HG03558 (cell line): ENCODE data around the gene CADPS.

ENCODE experiments used
- ATAC-seq: cut with Tn5 transposase; IDR thresholded peaks from one replicate; pipeline ENCODE4 v1.9.1; 2021; ENCODE audit warnings: moderate number of reproducible peaks; ENCODE audit not compliant: unreplicated experiment; ENCODE audit errors: extremely low read depth

The CADPS gene

DNA sequence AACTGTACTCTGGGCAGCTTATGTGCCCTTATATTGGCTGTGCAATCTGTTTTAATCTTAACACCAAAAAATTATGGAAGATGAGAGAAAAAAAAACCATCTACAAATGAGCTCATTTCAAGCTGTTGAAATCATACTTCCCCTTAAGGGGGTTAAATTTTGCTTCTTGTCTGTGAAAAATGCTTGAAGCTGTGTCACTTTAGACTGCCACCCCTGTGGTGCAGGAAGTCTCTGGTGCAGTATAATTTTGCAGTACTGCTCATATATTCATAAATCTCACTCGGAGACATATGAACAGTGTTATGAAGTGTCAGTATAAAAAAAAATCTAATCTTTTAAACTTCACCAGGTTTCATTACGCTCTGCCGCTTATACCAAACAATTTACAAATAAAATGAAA lies 471.5 kb downstream of the CADPS start:
- no peak for ATAC-seq

DNA sequence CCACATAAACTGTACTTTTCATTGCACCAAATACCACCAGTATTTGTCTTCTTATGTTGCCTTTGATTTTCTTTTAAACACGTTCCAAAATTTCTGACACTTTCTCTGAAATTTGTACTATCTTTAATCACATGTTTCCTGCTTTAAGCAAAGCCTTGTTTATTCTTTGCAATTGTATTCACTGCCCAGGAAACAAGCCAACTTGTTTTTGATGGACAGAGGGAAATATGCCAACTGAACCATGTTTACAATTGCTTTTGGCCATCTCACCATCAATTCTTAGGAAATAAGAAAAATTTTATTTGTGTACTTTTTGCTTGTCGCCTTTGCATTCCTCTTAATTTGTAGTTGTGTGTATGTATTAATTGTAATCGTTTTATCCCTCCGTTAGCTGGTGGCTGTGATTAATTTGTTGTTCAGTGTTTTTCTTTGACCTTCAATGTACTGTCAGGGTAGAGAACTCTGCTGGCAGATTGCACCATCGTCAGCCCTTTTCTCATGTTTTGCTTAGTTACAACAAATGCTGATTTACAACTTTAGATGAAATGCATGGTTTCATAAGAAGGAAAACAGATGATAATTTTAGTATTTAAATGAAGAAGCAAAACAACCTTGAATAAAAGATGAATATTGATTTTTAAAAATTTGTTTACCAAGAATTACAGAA lies 482.5 kb downstream of the CADPS start:
- ATAC-seq = no peak

- no peak for ATAC-seq
Observed at GRCh38 chr3:62387251-62387650, 488.0 kb downstream of the CADPS start.

- no peak for ATAC-seq
Observed at GRCh38 chr3:62379321-62379798, 495.9 kb downstream of the CADPS start.

DNA sequence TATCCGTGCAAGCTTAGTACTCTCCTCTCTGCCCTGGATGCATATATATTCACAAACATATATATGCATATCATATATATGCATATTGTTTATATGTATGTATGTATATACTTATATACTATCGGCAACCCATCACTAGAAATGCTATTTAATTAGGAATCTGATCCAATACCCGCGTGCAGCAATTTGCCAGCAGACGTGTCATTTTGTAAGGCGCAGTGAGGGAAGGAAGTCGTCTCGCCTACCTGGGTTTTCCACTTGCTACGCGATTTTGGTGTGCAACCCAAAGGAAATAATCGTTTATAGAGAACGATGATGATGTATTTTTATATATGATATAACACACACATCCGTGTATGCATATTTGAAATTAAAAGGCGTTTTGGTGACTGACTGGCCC lies 496.3 kb downstream of the CADPS start:
- ATAC-seq = no peak

DNA sequence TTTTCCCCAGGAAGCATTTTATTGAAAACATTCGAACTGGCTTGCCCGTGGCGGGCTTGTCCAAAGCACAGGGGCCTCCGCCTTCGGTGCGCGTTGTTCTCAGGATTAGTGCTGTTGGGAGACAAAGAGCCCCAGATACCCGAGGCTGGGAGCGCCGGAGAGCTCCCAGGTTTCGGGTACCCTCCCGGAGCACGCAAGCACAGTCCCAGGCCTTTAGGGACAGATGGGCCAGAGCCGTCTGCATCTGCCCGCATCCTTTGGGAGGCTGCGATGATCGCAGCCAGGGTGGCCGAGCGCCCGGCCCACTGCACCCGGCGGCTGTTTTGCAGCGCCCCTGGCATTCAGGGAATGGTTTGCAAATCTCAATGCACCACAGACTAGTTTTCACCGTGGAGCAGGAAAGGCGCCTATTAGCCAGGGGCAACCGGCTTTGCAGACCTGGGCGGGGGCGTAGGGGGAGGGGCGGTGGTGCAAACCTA lies 496.9 kb downstream of the CADPS start:
- ATAC-seq = no peak

DNA sequence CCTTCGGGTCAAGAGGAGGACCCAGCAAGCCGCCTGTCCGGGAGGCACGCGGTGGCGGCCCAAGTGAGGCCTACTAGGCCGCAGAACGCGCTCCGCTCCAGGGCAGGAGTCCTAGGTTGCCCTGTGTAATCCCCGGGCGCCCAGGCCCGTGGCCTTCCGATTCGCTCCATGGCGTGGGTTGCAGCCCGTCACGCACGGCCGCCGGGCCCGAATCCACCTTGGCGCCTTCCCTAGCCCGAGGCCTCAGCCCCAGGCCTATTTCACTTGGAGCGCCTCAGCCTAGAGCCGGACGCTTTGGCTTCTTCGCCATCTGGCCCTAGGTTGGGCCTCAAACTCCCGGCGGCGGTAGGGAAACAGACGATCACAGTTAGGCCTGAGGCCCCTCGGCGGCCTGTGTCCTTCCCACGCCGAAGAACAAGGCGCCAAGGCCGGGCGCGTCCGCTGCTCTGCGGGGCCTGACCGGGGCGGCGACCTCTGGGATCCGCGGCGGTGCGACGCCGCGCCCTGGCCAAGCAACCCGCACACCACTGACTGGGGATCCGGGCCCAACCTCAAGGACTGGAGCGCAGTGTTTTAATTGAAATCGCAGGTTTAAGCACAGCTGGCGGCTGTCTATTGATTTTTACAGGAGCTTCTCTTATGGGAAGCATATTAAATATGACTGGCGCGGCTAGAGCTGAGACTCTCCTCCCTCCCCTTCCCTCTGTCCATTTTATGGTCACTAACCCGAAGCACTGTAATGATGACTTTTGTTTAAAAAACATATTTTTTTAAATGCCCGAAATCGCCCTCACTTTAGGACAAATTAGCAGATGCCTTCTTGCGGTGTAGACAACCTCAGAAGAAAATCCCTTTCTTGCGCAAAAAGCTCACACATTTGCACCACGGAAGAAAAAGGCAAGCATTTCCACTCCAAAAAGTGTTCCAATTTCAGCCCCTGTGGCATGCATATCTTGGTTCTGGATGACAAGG lies 498.0 kb downstream of the CADPS start:
- ATAC-seq = no peak

DNA sequence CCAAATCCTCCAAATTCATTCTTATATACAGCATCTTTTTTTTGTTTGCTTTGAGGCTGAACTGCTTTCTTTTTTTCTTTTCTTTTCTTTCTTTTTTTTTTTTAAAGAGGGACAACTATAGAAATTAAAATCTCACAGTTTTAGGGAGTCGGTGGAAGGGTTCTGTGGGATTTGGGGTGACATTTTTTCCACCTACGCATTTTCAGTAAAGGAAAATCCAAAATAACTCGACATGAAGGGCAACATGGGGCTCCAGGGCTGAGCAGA lies 498.8 kb downstream of the CADPS start:
- no peak for ATAC-seq

DNA sequence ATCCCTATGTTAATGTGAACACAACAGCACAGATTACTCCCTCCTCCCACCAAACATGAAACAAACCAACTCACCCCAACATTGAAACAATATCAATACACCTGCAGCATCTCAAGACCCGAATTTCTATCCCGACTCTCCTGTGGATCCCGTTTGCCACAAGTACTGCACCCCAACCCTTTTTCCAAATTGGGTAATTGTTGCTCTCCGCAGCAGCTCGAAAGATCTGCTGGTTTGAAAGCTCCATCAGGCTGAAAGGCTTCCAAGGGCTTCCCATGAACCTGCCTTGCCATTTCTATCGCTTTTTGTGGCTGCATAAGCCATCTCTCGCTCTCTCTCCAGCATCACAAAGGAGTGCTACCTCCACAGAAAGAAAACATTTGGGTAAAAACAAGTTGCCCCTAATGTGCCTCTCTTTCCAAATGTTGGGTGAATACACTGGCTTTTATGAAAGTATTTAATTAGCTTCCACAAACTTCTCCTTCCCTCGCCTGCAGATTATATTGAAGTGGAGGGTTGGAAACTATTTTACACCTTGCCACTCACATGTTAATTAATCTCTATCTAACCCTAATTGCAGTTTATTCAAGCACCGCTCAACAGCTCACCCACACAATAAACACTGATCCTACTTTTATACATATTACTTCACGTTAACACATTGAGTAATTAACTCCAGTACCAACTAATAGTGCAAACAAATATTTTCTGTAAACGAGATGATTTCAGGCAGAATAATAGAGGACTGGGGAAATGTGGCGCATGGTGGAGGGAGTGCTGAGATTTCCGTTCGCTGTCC lies 499.4 kb downstream of the CADPS start:
- no peak for ATAC-seq

- no peak for ATAC-seq
Observed at GRCh38 chr3:62374341-62375218, 500.6 kb downstream of the CADPS start.

- no peak for ATAC-seq
Observed at GRCh38 chr3:62373714-62374333, 501.4 kb downstream of the CADPS start.

GRCh38 chr3:62373215-62373614 lies 502.0 kb downstream of the CADPS start, which contains the start of gene FEZF2:
TSS of gene FEZF2 (minus strand) at chr3:62373550. CDS start at chr3:62372868, 682 bp downstream.
- ATAC-seq = no peak

DNA sequence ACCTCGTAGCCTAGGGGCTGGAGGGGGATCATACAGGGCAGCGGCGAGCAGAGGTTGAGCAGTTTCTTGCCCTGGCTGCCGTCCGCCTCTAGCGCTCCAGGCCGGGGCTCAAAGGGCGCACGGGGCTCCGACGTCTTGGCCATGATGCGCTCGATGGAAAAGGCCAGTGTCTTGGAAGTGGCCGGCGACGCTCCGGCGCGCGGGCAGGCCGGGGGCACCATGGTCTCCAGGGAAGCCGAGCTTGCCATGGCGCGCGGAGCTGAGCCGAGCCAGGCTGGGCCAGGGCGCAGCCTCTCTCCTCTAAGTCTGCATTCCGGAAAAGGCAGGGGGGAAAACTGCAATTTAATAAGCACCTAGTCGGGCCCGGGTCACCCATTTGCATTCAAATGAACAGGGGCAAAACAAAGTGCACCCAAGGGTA lies 502.6 kb downstream of the CADPS start:
- ATAC-seq = no peak

DNA sequence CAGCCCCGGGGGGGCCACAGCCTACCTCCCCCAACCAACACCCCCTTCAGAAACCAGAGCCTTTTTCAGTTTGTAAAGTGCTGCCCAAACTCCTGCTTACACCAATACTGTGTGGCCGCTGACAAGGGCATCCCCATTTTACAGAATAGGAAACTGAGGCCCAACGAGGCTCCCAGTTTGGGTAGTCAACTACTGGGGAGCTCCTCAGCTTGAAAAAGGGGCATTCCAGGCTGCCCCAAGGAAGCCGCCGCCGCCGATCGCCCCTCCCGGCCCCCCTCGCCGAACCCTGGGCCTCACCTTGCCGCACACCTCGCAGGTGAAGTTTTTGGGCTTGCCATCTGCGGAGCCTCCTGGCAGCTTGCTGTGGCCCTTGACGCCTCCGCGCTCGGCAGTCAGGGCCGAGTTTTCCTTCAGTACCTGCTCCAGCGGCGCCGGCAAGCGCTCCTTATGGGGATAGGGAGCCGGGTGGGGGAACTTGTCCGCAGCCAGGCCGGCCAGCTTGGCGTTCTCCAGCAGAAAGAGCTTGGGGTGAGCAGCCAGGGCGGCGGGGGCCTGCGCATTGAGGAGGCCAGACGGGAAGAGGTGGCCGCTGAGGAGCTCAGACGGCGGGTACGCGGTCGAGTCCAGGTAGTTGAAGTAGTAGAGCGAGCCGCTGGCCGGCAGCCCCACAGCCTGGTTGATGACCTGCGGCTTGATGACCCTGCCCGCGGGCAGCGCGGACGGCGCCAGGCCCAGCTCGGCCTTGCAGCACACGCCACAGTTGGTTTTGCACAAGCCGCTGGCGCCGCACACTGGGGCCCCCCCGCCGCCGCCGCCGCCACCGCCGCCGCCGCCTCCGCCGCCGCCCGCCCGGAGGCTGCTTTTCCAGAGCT lies 503.3 kb downstream of the CADPS start:
- no peak for ATAC-seq

DNA sequence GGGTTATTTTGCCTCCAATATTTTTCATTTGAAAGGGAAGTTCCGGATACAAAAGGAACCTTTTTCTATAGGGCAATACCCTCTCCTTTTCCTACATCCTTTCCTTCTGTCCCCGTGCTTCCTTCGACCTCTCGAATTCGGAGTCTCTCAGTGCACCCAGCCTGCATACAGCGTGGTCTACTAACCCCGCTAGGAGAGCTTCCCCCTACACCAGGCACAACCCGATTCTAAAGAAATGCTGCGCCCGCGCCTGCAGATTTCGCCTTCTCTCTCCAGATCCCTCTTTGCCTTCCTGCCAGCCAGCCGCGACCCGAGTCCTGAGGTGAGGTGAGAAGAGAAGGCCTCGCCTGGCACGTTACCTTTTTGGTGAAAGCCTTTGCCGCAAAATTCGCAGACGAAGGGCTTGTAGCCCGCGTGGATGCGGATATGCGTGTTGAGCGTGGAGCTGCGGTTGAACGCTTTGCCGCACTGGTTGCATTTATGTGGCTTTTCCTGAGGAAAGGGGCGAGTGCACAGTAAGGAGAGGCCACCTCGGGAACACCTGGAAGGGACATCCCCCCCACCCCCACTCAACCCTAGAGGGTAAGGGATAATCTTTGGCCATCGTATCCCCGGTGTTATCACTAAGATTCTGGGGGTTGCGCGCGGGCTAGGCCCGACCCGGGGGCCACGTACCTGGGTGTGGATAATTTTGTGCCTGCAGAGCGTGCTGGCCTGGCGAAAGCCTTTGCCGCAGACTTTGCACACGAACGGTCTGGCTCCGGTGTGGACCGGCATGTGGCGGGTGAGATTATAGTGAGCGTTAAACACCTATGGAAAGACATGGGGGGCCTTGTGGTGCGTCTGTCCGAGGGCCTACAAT lies 504.1 kb downstream of the CADPS start:
- ATAC-seq = no peak

- no peak for ATAC-seq
Observed at GRCh38 chr3:62370112-62370857, 504.9 kb downstream of the CADPS start.

DNA sequence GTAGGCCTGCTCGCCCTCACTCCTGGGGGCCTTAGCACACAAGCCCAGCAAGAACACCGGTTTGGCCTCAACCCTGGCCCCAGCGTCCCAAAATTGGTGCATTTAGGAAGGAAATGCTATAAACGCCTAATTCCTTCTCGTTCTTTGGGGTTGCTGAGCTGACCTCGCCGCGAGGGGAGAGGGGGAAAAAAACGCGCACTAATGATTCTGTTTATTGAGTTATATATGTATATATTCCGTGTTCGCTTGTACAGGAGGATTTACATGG lies 505.8 kb downstream of the CADPS start:
- no peak for ATAC-seq
